Endodermal cell (in vitro differentiated cells): ENCODE measurements around the gene DLX2. TPM values are rescaled to one million over a fixed set of nuclear protein-coding genes. Genes with fewer than 3 reads are reported as not detected.

Experiments
- DNase-seq: peaks from one replicate; pipeline ENCODE4 v3.0.0-alpha.2; 2017
- H3K27ac ChIP-seq: 2 replicates; pipeline ENCODE4 v1.5.1; 2013; ENCODE audit warnings: mild to moderate bottlenecking, low read depth, low read length, moderate library complexity
- H3K27me3 ChIP-seq: 2 replicates; pipeline ENCODE4 v1.6.1; 2013; ENCODE audit warnings: mild to moderate bottlenecking, low read length, moderate library complexity; ENCODE audit not compliant: insufficient read depth, control insufficient read depth, poor library complexity, severe bottlenecking
- H3K36me3 ChIP-seq: 2 replicates; pipeline ENCODE4 v1.7.0; 2013; ENCODE audit warnings: mild to moderate bottlenecking, low read length, moderate library complexity; ENCODE audit not compliant: control insufficient read depth, insufficient read depth
- H3K4me1 ChIP-seq: one replicate; pipeline ENCODE4 v1.7.0; 2013; ENCODE audit warnings: low read length; ENCODE audit not compliant: control insufficient read depth, insufficient read depth
- H3K4me3 ChIP-seq: 2 replicates; pipeline ENCODE4 v1.5.1; 2013; ENCODE audit warnings: mild to moderate bottlenecking, low read length, moderate library complexity
- H3K9ac ChIP-seq: 2 replicates; pipeline ENCODE4 v1.6.1; 2013; ENCODE audit warnings: mild to moderate bottlenecking, low read length, moderate library complexity; ENCODE audit not compliant: poor library complexity, severe bottlenecking; ENCODE audit errors: extremely low read depth
- H3K9me3 ChIP-seq: 2 replicates; pipeline ENCODE4 v1.6.1; 2013; ENCODE audit warnings: mild to moderate bottlenecking, low read length, moderate library complexity; ENCODE audit not compliant: control insufficient read depth
- H3K27ac Mint-ChIP-seq: 2 replicates; pipeline ENCODE4 v1.8.0; 2020; ENCODE audit warnings: mixed read lengths
- H3K27me3 Mint-ChIP-seq: 2 replicates; pipeline ENCODE4 v1.8.0; 2021; ENCODE audit warnings: mild to moderate bottlenecking, mixed read lengths; ENCODE audit not compliant: insufficient read depth
- H3K36me3 Mint-ChIP-seq: 2 replicates; pipeline ENCODE4 v1.8.0; 2020; ENCODE audit warnings: low read depth, mixed read lengths
- H3K4me1 Mint-ChIP-seq: 2 replicates; pipeline ENCODE4 v1.8.0; 2020; ENCODE audit warnings: mixed read lengths
- H3K4me3 Mint-ChIP-seq: 2 replicates; pipeline ENCODE4 v1.8.0; 2020; ENCODE audit warnings: mild to moderate bottlenecking, moderate library complexity, mixed read lengths
- H3K9me3 Mint-ChIP-seq: 2 replicates; pipeline ENCODE4 v1.8.0; 2020; ENCODE audit warnings: mild to moderate bottlenecking, mixed read lengths
- CTCF ChIP-seq: fragments of 200-600 bp; sonication (generic); conservative IDR thresholded peaks from 2 replicates; pipeline ENCODE4 v1.5.0; 2021; ENCODE audit warnings: antibody characterized with exemption, mild to moderate bottlenecking
- WGBS, 2 experiments: methylation state at CpG; one replicate each; pipeline versions ENCODE4 v1.1.5 to v1.1.7; 2013; ENCODE audit warnings: missing lambda C conversion rate in 2 of 2, mixed read lengths in 1 of 2; ENCODE audit not compliant: insufficient coverage in 1 of 2, insufficient read length in 1 of 2; 5-methylcytosine and 5-hydroxymethylcytosine counted together
- total RNA-seq, 2 donors: library from RNA; stranded (reverse); fragmentation: NEBNext Ultra II Directional in 1 of 2; extraction: Animal tissue kit (Norgen Biotek cat#: 25700) in 1 of 2; gene quantifications; 2 replicates in 1 of 2; 3 replicates in 1 of 2; pipeline ENCODE4 v1.2.1, GENCODE V29; 2021

Gene DLX2
- total RNA-seq, 2 donors from 2014 or later = 0.13 TPM; not detected in 1

- no peaks in the 10 kb centered on the region for H3K9me3 ChIP-seq
- H3K36me3 Mint-ChIP-seq = no peaks in the 10 kb centered on the region
- peak; percentile 78 for DNase-seq
- H3K9me3 Mint-ChIP-seq = no peaks in the 10 kb centered on the region
- 2 to 4% methylated on average over 16 to 42 of the region's 42 CpGs for WGBS, 2 experiments
- TF ChIP-seq CTCF = no peak
- H3K27ac ChIP-seq = no peak overlapping the region
- peaks cover 50% of the 10 kb centered on the region for H3K4me1 Mint-ChIP-seq
- peaks cover 100% of the 10 kb centered on the region for H3K27me3 Mint-ChIP-seq
- no peak overlapping the region for H3K4me3 ChIP-seq
- peaks cover 100% of the 10 kb centered on the region for H3K27me3 ChIP-seq
- no peak overlapping the region for H3K4me3 Mint-ChIP-seq
- no peaks in the 10 kb centered on the region for H3K36me3 ChIP-seq
- no peak overlapping the region for H3K27ac Mint-ChIP-seq
- H3K4me1 ChIP-seq = peaks cover 11% of the 10 kb centered on the region
- no peak overlapping the region for H3K9ac ChIP-seq
These were observed 19.6 kb downstream of the DLX2 start for GRCh38 chr2:172082944-172083627.

GRCh38 chr2:172082105-172082943, 20.4 kb downstream of the DLX2 start:
- Histone ChIP-seq H3K27me3 (peaks cover 100% of the 10 kb centered on the region), H3K4me3 (no peak overlapping the region), H3K36me3 (no peaks in the 10 kb centered on the region), H3K27ac (no peak overlapping the region), H3K9me3 (no peaks in the 10 kb centered on the region), H3K4me1 (peaks cover 11% of the 10 kb centered on the region), H3K9ac (no peak overlapping the region)
- no peak overlapping the region for H3K4me3 Mint-ChIP-seq
- no peaks in the 10 kb centered on the region for H3K9me3 Mint-ChIP-seq
- WGBS, 2 experiments = 4 to 5% methylated on average over 11 to 14 of the region's 14 CpGs
- peaks cover 100% of the 10 kb centered on the region for H3K27me3 Mint-ChIP-seq
- no peak for TF ChIP-seq CTCF
- no peak overlapping the region for H3K27ac Mint-ChIP-seq
- peaks cover 42% of the 10 kb centered on the region for H3K4me1 Mint-ChIP-seq
- H3K36me3 Mint-ChIP-seq = no peaks in the 10 kb centered on the region
- DNase-seq = peak; percentile 74

- H3K27ac ChIP-seq = no peak overlapping the region
- 6 to 7% methylated on average over 32 to 36 of the region's 36 CpGs for WGBS, 2 experiments
- H3K4me1 ChIP-seq = peaks cover 11% of the 10 kb centered on the region
- H3K36me3 Mint-ChIP-seq = no peaks in the 10 kb centered on the region
- no peak for TF ChIP-seq CTCF
- H3K9me3 ChIP-seq = no peaks in the 10 kb centered on the region
- peaks cover 100% of the 10 kb centered on the region for H3K27me3 ChIP-seq
- peak overlapping the region; percentile 32 for H3K4me3 Mint-ChIP-seq
- H3K27ac Mint-ChIP-seq = no peak overlapping the region
- peaks cover 99% of the 10 kb centered on the region for H3K27me3 Mint-ChIP-seq
- no peaks in the 10 kb centered on the region for H3K9me3 Mint-ChIP-seq
- peak; percentile 78 for DNase-seq
- H3K4me3 ChIP-seq = no peak overlapping the region
- no peaks in the 10 kb centered on the region for H3K36me3 ChIP-seq
- no peak overlapping the region for H3K9ac ChIP-seq
- peaks cover 34% of the 10 kb centered on the region for H3K4me1 Mint-ChIP-seq
These were observed 21.3 kb downstream of the DLX2 start for GRCh38 chr2:172081221-172082022.
